A673 (cell line): ENCODE results near the gene EML2. TPM values are rescaled to one million over a fixed set of nuclear protein-coding genes. Genes with fewer than 3 reads are reported as not detected.

Experiments used
- BruUV-seq: library from RNA; stranded (reverse); fragments of 400-500 nt; replicated peaks from 2 replicates; lab custom pipeline; 2021; lab: Mats Ljungman, UMichigan
- CTCF ChIA-PET: fragments of 300-600 bp; sonication (Branson Sonifier 250); formaldehyde crosslinking; loops from one replicate; lab custom pipeline; 2022; ENCODE audit warnings: antibody characterized with exemption; lab: Charles Lee
- POLR2A ChIA-PET: fragments of 300-600 bp; sonication (Branson Sonifier 250); formaldehyde crosslinking; loops from one replicate; lab custom pipeline; 2022; ENCODE audit warnings: antibody characterized with exemption; ENCODE audit not compliant: low non-redundant PET; lab: Charles Lee
- DNase-seq: peaks from one replicate; pipeline ENCODE4 v3.0.0-alpha.2; 2015; ENCODE audit warnings: low spot score
- H3K27ac ChIP-seq: fragments of 200-600 bp; sonication (generic); 2 replicates; pipeline ENCODE4 v1.5.1; 2016; ENCODE audit warnings: mixed run types, low read depth, mild to moderate bottlenecking, mixed read lengths, antibody characterized with exemption, low read length; ENCODE audit not compliant: poor library complexity, severe bottlenecking
- H3K27me3 ChIP-seq: fragments of 200-600 bp; sonication (generic); replicated peaks from 2 replicates; pipeline ENCODE4 v1.6.1; 2017; ENCODE audit warnings: mixed run types, low read depth, mild to moderate bottlenecking, mixed read lengths, antibody characterized with exemption, low read length; ENCODE audit not compliant: insufficient read depth, poor library complexity
- H3K36me3 ChIP-seq: fragments of 200-600 bp; sonication (generic); 2 replicates; pipeline ENCODE4 v1.6.1; 2016; ENCODE audit warnings: mixed run types, mild to moderate bottlenecking, mixed read lengths, antibody characterized with exemption, low read length; ENCODE audit not compliant: insufficient read depth, poor library complexity, severe bottlenecking
- H3K4me1 ChIP-seq: fragments of 200-600 bp; sonication (generic); 2 replicates; pipeline ENCODE4 v1.6.1; 2017; ENCODE audit warnings: mixed run types, mild to moderate bottlenecking, mixed read lengths, antibody characterized with exemption, low read length; ENCODE audit not compliant: insufficient read depth, poor library complexity, severe bottlenecking
- H3K4me3 ChIP-seq: fragments of 200-600 bp; sonication (generic); 2 replicates; pipeline ENCODE4 v1.5.1; 2016; ENCODE audit warnings: low read depth, mixed run types, mild to moderate bottlenecking, mixed read lengths, low read length; ENCODE audit not compliant: poor library complexity, severe bottlenecking
- H3K9me3 ChIP-seq: fragments of 200-600 bp; sonication (generic); 2 replicates; pipeline ENCODE4 v1.6.1; 2016; ENCODE audit warnings: mixed run types, low read depth, mild to moderate bottlenecking, mixed read lengths, antibody characterized with exemption, low read length; ENCODE audit not compliant: poor library complexity, severe bottlenecking
- CTCF ChIP-seq: fragments of 300-800, 200-600 bp; sonication (generic); conservative IDR thresholded peaks from 2 replicates; pipeline ENCODE4 v1.5.1; 2017; ENCODE audit warnings: low read depth, mild to moderate bottlenecking, antibody characterized with exemption, low read length, moderate library complexity, mixed read lengths
- EZH2 ChIP-seq: fragments of 200-600 bp; sonication (generic); IDR thresholded peaks from 2 replicates; pipeline ENCODE4 v1.6.1; 2017; ENCODE audit warnings: borderline replicate concordance, low read depth, mild to moderate bottlenecking, mixed read lengths, antibody characterized with exemption, low read length; ENCODE audit not compliant: poor library complexity, severe bottlenecking
- intact Hi-C: fragments of 100-400 bp; cut with micrococcal nuclease; formaldehyde crosslinking; loops from one replicate; pipeline ENCODE4 v1.10.0; 2022; ENCODE audit not compliant: unreplicated experiment
- total RNA-seq: library from RNA; stranded (reverse); gene quantifications from 2 replicates; pipeline ENCODE4 v1.2.3, GENCODE V29; 2021

Gene EML2
- total RNA-seq, 1 experiment from 2014 or later: 17.0 TPM

DNA sequence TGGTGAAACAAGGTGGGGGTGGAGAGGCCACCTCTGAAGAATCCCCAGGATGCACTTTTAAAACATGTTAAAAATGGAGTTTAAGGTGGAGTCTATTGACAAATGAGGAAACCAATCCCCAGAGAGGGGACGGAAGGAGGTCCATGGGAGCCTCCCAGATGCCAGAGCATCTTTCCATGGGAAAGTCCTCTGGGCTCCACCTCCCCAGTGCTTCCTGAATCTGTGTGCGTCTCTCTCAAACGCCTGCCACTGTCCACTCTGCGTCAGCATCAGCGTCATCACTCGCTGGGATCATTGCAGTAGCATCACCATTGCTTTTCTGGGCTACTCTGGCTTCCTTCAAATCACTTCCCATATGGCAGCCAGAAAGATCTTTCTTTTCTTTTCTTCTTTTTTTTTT is 43.4 kb downstream of the EML2 start:
- DNase-seq: no peak
- TF ChIP-seq EZH2 (no peak), CTCF (no peak)
- intact Hi-C loops: no loop called here
- Histone ChIP-seq H3K9me3 (no peaks in the 10 kb centered on the region), H3K4me1 (peaks cover 8% of the 10 kb centered on the region), H3K36me3 (no peaks in the 10 kb centered on the region), H3K27ac (no peak overlapping the region), H3K4me3 (no peak overlapping the region), H3K27me3 (peaks cover 37% of the 10 kb centered on the region)
- ChIA-PET POLR2A (no interaction called here), CTCF (no interaction called here)
- no TSS peak for BruUV-seq

- Histone ChIP-seq H3K4me1 (peaks cover 8% of the 10 kb centered on the region), H3K27me3 (peaks cover 14% of the 10 kb centered on the region), H3K4me3 (no peak overlapping the region), H3K27ac (no peak overlapping the region), H3K36me3 (no peaks in the 10 kb centered on the region), H3K9me3 (no peaks in the 10 kb centered on the region)
- no peak for DNase-seq
- no TSS peak for BruUV-seq
- no peak for TF ChIP-seq CTCF
- TF ChIP-seq EZH2: no peak
- ChIA-PET POLR2A (no interaction called here), CTCF (no interaction called here)
- intact Hi-C loops: no loop called here
Observed at GRCh38 chr19:45593520-45593919, 45.7 kb downstream of the EML2 start.

DNA sequence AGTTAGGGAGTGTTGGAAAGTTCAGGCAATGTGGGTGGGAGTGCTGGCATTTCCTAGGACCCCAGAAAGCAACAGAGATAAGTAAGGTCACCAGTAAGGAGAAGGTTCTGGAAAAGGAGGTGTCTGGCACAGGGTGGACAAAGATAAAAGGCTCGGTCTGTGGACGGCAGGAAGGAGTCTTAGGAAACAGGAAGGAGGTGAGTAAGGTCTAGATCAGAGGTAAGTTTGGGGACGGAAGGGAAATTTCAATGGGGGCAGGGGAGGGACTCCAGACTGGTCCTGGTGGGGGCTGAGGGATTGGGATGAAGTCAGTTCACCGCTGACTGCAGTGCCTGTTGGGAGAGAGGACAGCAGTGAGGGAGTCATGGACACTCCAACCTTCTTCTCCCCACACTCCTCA is 46.8 kb downstream of the EML2 start:
- BruUV-seq: no TSS peak

More for the DNA sequence above, 46.8 kb downstream of the EML2 start:
- H3K4me3 ChIP-seq: no peak overlapping the region
- no peak overlapping the region for H3K27ac ChIP-seq
- TF ChIP-seq CTCF (no peak), EZH2 (no peak)
- H3K27me3 ChIP-seq: peaks cover 2% of the 10 kb centered on the region
- H3K4me1 ChIP-seq: no peaks in the 10 kb centered on the region
- no peaks in the 10 kb centered on the region for H3K36me3 ChIP-seq
- no peak for DNase-seq
- CTCF ChIA-PET: no interaction called here
- POLR2A ChIA-PET: no interaction called here
- H3K9me3 ChIP-seq: no peaks in the 10 kb centered on the region
- intact Hi-C loops: no loop called here
